NCI-H446 treated with DMSO at 0.1 percent for 48 hours (cell line): ENCODE measurements around the gene OXGR1.
"Not testable (repeated sequence)": the region's sequence is repeated elsewhere in the genome, so short reads cannot be mapped to it uniquely, and the experiment has no call there.

Experiments used
- DNase-seq: peaks from one replicate; lab custom pipeline; 2025; lab: John Stamatoyannopoulos, UW

OXGR1 gene

GRCh38 chr13:97005625-97006262, 11.5 kb upstream of the OXGR1 start:
- DNase-seq, result no peak

GRCh38 chr13:97004886-97005285, 10.6 kb upstream of the OXGR1 start:
- no peak for DNase-seq

- DNase-seq, result no peak
These were observed 10.0 kb upstream of the OXGR1 start for GRCh38 chr13:97004096-97004876.

DNA sequence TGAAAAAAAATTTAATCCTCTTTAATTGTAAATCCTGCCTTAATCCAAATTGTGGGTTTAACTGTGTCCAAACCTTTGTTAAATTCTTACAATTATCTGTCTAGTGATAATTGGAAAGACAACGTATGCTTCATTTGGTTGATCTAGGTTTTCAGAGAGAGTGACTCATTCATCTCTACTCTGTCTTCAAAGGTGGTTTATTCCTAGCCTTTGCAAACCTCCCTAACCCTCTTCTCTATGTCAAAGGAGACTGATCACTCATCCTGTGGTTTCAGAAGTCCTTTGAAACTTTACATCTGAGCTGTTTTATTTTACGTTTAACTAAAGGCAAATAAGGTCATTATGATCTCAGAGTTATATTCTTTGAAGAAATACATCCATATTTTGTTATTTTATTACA, 8.8 kb upstream of the OXGR1 start:
- no peak for DNase-seq

- DNase-seq, result no peak
These were observed 8.3 kb upstream of the OXGR1 start for GRCh38 chr13:97002581-97002980.

- no peak for DNase-seq
These were observed 7.4 kb upstream of the OXGR1 start for GRCh38 chr13:97001636-97002035.

DNA sequence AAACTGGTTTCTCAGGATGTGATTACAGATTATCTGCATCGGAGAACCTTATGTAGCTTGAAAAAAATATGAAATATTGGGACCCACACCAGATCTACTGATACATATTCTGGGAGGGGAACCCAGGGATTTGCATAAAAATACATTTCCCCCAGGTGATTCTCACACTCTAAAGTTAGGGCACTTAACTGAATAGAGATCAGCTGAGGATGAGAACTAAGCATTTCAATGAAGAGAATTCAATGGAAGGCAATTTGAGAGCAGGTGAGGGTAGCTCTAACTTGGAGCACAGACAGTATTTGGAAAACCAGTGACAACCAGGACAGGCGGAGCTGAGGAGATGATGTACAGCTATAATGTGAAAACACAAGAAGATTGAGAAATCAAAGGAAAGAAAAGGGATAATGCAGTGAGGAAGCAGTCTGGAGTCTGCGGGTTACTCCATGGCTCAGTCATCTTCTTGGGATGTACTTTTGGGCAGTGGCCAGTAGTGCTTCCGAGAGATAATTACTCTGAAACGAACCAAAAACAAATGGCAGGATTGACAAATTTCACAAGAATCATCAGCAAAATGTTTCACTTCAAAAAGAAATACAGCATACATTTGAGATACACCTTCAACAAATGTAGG, 6.1 kb upstream of the OXGR1 start:
- DNase-seq, result no peak

DNA sequence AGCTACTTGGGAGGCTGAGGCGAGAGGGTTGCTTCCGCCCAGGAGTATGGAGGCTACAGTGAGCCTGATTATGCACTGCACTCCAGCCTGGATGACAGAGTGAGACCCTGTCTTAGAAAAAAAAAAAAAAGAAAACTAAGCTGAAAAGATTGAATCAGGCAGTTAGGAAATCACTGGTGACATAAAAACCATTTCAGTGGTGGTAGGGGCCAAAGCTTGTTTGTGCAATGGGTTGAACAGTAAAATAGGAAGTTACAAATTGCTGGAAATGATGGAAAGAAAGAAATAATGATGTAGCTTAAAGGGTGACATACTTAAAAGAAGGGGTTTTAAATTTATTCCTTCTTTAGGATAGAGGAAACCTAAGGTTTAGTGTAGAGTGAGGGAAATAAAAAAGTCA, 4.8 kb upstream of the OXGR1 start:
- DNase-seq, result no peak

DNA sequence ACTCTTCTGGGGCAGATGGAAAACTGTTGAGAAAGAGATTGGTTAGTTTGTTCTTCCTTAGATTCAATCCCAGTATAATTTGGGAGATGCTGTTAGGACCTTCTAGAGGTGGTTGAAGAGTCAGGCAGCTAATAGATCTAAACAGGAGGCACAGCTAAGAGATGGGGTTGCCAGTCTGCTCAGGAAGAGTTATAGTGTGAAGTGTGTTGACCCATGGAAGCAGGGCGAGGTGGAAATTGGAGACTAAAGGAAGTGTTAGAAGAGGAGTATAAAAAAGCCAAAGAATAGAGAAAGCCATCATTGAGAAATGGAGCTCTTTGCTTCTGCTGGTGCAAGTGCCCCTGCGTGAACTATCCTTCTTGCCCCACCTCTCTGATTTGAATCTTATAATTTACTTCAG, 3.8 kb upstream of the OXGR1 start:
- no peak for DNase-seq

DNA sequence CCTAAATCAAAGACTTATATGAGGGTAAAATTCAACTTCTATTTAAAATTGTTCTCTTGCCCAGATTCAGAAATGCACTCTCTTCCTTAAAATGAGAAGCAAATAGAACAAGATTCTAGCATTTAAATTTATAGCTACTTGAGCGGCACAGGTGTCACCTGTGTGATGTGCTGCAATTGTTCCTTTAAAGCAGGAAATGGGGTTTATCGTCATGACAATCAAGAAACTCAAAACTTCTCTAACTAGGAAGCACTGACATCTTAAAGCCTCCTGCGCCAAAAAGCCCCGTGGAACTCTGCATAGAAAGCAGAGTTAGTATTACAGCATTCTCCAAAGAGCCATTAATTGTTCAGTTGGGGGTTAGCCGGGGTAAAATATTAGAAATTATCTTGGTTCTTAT, 2.6 kb upstream of the OXGR1 start:
- DNase-seq, result no peak

DNA sequence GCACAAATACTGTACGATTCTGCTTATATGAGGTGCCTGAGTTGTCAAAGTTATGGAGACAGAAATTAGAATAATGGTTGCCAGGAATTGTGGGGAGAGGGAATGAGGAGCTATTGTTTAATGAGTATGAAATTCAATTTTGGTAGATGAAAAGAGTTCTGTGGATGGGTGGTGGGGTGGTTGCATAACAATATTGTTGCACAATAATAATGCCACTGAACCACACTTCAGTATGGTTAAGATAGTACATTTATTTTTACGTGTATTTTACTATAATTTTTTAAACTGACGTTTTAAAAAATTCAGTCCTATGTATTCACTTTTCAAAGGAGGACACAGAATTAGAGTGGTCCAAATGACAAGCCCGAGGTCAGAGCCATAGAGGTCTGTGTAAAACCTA, 1.8 kb upstream of the OXGR1 start:
- DNase-seq, result no peak

- no peak for DNase-seq
These were observed 575 bp upstream of the OXGR1 start for GRCh38 chr13:96994858-96995243.

DNA sequence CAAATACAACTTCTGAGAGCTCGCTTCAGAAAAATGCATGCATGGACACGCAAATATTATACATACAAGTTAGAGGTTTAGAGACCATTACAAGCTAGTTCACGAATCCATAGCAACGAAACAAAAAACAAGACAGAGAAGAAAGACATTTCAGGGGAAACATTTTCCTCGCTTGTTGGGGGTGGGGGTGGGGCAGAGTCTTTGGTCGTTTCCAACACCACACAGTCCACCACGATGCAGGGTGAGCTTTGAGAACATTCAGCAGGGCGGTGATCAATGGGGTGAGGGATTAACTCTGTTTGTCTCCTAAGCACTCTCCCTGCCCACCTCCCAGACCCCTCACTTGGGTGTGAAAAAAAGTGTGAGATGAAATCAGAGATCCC, 651 bp downstream of the OXGR1 start:
- no peak for DNase-seq

GRCh38 chr13:96992633-96993032, 1.6 kb downstream of the OXGR1 start:
- DNase-seq, result no peak

- no peak for DNase-seq
These were observed 3.2 kb downstream of the OXGR1 start for GRCh38 chr13:96991072-96991471.

GRCh38 chr13:96988441-96988840, 5.8 kb downstream of the OXGR1 start:
- DNase-seq, result no peak

- DNase-seq, result no peak
These were observed 10.2 kb downstream of the OXGR1 start for GRCh38 chr13:96984051-96984508.

- no peak for DNase-seq
These were observed 11.6 kb downstream of the OXGR1 start for GRCh38 chr13:96982672-96983071.

DNA sequence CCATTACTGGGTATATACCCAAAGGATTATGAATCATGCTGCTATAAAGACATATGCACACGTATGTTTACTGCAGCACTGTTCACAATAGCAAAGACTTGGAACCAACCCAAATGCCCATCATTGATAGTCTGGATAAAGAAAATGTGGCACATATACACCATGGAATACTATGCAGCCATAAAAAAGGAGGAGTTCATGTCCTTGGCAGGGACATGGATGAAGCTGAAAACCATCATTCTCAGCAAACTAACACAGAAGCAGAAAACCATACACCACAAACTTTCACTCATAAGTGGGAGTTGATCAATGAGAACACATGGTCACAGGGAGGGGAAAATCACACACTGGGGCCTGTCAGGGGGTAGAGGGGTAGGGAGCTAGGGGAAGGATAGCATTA, 14.4 kb downstream of the OXGR1 start:
- not testable (repeated sequence) for DNase-seq

GRCh38 chr13:96968027-96968426, 26.2 kb downstream of the OXGR1 start:
- DNase-seq, result no peak

GRCh38 chr13:96967248-96967745, 27.0 kb downstream of the OXGR1 start:
- no peak for DNase-seq

DNA sequence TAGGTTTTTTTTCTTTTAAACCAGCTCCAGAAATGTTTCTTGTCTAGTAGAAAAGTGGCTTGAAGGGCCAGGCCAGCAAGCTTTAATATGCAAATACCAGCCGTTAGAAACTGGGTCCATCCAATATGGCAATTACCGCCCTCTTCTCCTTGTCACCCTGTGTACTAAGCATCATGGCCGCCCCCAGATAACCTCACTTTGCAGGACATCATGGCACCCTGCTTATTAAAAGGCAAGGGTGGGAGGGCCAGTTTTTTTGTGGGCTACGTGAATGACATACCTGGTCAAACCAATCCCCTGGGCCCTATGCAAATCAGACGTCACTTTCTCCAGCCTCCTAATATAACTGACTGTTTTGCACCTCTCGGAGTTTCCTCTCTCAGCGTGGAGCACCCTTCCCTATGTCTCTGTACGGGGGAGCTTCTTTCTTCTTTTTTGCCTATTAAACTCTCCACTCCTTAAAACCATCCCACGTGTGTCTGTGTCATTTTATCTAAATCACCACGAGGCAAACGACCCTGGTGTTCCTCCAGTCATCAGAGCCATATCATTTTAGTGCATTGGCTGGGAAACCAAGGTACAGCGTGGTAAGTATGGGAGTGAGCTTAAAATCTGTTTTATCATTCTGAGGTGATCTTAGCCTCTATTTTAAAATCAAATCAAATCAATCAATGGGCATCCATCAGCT, 27.7 kb downstream of the OXGR1 start:
- no peak for DNase-seq
